NCI-H345 treated with DMSO at 0.1 percent for 48 hours (cell line): Measurements from ENCODE around the gene KCND3.

Experiments
- DNase-seq: peaks from one replicate; lab custom pipeline; 2025; ENCODE audit not compliant: unreplicated experiment; lab: John Stamatoyannopoulos, UW

The KCND3 gene

DNA sequence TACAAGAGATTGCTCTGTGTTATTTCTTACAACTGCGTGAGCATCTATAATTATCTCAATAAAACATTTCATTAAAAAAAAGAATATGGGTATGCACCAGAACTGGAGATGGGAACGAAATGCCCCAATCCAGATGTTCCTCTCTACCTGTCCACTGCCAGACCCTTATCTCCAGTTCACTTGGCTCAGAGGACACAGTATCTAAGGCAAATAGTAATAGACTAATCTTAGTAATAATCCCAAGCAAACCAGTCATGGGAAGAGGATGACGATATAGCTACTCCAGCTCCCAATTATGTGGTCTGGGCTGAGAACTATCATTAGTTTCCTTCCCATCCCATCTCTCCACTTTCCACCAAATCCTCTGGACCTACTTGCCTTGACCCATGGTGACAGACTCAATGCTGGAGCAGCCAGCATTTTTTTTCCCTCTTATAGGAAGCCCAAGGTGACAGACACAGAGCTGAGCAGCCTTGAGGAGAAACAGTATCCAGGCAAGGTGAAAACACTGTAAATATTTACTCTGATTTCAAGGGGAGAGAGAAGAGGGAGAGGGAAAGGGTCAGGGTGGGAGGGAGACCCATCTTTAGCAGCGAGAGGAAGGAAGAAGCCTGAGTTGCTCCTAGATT lies 205.1 kb downstream of the KCND3 start:
- DNase-seq, result no peak

DNA sequence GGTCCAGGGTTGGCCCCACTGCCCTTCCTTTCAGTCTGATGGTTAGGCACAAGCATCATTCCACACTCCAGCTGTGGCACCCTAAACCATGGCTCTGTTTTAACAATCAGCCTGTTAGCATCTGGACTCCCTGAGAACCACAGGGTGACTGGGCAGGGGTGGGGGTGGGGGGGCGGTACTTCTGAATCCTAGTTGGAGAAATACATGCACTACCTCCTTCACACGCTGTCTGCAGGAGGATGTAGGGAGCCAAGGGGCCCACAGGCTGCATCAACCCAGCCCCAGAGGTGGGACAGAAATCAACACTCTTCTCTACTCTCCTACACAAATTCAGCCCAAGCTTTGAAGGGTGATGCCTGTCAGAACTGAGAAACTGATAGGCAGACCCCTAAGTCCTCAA lies 209.9 kb downstream of the KCND3 start:
- DNase-seq, result no peak

DNA sequence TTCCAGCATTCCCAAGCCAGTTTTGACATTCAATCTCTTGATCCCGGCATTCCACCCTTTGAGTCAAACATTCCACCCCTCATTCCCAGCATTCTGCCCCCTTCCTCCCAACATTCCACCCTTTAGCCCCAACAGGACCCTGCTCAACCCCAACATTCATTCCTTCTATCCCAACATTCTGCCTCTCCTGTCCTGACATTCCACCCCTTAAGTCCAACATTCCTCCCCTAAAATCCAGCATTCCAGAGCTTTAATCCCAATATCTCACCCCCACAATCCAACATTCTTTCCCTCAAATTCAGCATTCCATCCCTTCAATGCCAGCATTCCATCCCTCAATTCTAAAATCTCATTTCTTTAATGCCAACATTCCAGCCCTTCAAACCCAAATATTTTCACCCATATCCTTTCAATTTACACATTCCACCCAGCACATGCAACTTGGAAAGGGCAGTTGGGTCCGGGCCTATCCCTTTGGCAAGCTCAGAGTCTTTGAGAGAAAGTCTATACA lies 210.9 kb downstream of the KCND3 start:
- DNase-seq, result no peak

DNA sequence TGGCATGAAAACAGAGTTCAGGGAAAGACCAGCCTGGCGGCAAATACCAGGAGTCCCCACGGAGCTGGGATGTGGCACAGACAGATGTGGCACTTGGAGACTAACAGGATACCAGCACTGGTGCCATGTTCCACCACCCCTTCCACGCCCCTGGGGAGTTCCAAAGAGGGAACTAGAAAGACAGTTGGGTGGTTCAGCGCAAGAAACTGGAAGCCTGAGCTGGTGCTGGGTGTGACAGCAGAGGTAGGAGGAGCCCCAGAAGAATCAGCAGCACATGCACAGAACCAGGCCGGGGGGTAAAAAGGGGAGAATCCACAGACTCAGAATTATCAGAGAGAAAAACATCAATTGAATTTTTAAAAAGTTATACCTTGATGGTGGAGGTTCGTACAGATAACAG lies 211.4 kb downstream of the KCND3 start:
- no peak for DNase-seq

DNA sequence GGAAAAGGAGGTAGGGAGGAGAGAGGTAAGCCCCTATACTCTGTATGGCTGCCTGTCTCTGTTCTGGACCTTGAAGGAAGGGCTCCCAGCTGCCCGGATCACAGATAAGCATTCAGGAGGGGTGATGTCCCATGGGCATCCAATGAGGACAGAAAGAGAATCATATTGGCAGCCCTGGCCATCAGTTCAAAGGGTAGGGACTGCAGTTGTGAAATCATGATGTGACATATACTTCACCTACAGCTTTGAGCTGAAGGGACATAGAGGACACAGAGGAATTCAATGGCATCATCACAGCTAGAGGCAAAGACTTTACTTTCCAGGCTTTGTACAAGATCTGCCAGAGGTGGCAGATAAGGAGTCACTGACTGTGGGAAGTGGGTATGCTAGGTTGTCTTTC lies 212.2 kb downstream of the KCND3 start:
- no peak for DNase-seq

DNA sequence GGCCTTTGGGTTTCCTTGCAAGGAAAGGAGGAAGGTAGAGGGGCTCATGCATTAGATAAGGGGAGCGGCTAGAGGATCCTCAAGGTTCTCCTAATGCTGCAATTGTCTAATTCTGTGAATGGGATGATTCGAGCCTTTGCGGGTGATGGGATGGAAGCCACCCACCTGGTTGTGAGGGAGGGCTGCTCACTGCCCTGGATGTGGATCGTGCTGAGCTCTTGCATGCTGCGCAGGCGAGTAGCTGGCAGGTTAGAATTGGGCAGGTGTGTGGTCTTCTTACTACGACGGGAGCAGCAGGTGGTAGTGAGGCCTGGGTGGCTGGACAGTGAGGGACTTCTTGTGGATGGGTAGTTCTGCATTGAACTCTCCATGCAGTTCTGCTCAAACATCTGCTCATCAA lies 212.6 kb downstream of the KCND3 start:
- no peak for DNase-seq

DNA sequence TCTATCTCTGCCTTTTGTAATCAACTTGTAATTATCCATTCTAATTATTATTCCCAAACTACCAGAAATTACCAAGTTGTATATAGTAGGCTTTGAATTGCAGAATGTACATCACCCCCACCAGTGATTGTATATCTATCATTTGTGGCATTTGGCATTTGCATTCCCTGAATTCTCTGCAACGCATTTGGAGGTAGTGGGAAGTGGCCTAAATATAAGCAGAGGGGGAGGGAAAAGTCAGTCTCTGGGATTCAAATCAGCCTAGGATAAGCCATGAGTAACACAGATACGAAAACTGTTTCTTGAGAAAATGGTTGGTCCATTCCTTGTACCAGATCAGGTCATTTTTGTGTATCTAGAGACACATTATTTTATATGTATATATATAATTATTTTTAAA lies 213.1 kb downstream of the KCND3 start:
- no peak for DNase-seq

DNA sequence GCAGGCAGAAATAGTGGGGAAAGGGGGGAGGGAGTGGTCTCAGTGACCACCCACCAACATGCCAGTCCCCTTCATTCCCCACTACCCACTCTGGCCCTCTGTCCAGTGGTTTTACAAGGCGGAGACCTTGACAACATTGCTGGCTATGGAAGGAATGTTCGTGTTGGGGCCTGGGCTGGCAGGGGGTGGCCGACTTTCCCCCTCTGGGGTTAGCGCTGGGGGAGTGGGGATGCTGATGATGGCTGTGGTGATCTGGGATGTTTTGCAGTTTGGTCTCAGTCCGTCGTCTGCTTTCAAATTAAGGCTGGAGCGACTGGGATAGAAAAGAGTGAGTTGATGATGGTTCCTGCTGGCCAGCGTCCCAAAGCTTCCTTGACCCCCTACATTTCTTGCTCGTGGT lies 213.5 kb downstream of the KCND3 start:
- DNase-seq, result no peak

DNA sequence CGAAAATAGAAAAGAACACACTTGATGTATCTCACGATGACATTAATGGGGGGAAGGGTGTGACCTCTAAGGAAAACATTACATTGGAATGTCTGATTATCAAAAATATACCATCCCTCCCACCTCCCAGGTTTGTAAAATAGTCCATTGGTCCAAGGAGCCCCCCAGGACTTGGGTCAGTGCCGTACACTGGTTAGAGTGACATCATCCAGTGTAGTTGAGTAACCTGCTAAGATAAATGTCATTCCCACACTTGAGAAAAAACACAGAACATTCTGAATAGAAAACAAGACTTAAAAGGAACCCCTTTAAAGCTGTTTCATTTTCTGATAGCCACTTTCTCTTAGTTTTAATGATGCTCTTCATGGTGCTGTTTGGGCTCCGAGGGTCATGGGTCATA lies 218.6 kb downstream of the KCND3 start:
- no peak for DNase-seq

DNA sequence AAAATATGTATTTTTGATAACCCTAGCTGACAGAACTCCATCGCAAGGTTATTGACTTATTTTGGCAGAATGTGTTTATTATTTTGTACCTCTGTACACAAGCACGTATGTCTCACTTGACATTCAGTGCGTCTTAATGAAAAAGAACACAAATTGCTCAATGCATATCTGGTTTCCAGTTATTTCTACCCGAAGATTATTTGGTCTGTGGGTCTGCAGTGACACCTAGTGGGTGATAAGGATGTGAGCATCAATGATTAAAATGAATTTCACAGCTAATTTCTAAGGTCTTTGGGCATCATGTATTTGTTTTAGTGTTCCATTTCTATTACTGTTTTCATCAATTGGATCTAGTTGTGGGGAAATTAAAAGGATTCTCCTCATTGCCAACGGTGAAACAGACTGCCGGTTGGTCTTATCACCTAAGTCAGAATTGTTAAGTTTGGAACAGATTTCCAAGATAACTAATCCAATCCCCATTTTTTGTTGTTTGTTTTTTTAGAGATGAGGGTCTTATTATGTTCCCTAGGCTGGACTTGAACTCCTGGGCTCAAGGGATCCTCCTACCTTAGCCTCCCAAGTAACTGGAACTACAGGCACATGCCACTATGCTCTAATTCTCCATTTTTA lies 219.8 kb downstream of the KCND3 start:
- peak; percentile 35 for DNase-seq

DNA sequence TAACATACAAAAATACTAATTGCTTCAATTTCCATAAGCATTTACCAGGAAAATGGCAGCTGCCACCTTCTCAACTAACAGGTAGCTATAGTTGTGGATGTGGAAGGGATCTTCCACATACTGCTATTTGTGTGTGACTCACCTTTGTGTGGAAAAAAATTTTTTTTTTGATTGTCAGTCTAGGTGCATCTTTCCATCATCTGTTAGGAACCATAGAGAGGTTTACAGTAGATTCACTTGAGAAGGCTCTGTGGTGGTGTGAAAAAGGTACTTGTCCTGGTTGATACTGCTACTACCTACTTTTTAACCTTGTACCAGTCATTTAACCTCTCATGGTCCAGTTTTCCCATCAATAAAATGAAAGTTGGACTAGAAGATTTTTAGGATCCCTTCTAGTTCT lies 220.8 kb downstream of the KCND3 start:
- no peak for DNase-seq

DNA sequence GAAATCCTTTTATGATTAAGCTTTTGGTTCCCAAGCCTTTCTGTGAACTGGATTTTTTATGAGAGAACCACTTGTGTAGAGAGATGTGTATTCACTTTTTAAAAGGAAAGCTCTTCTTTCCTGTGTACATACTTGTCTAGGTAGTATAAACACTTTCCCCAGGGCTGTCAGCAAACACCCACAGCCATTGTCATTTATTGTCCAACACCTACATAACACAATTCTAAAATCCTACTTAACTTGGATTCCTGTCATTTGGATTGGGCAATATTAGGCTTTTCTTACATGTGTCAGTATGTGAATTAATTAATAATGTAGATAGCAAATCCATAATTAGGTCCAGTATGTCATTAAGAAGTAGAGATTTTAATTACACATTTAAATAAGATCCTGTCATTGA lies 221.4 kb downstream of the KCND3 start:
- DNase-seq, result no peak

DNA sequence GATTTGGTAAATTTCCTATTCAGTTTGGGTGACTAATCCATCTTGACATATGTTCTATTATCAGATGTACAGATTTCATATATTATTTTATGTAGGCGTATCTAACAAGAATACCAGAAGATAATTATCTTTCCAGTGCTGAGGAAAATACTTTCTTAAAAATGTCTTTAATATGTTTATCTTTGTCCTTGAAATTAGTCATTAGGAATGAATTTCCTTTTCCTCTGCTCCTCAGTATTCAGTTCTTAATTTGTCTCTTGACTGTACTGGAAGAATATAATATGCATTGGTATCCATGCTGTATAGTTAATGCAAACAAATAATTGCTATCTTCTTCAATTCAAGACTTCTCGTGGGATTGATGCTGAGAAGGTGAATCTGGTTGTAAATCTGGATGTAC lies 227.1 kb downstream of the KCND3 start:
- no peak for DNase-seq

DNA sequence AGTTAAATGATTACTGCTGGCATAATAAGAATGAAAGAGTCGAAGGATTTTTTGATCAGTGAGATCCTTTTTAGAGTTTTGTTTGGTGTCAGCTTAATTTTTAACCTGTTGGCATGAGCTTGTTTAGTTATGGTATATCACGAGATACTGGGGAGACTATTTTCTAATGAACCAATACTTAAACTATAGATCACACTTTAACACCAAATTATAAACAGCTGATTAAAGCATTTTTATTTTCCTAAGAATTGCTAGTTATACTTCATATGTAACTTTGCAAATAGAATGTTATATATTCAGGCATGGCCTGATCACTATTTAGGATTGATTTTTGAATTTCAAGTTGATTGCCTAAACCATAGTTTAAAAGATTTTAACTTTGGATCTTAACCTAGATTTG lies 227.8 kb downstream of the KCND3 start:
- DNase-seq, result no peak

DNA sequence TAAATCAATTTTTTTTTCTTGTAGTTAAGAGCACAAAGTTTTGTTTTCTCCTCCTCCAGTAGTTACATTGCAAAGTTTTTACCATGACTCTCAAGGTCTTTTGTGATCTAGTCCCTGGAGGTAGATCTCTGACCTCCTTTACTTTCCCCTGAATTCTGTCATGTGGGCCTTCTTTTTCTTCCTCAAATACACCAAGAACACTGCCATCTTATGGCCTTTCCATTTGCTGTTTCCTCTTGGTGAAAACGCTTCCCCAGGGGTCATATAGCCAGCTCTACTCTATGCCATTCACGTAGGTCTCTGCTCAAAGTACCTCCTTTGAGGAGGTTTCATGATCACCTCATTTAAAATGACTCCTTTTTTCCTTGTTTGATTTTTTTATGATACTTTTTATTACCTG lies 231.1 kb downstream of the KCND3 start:
- DNase-seq, result no peak

DNA sequence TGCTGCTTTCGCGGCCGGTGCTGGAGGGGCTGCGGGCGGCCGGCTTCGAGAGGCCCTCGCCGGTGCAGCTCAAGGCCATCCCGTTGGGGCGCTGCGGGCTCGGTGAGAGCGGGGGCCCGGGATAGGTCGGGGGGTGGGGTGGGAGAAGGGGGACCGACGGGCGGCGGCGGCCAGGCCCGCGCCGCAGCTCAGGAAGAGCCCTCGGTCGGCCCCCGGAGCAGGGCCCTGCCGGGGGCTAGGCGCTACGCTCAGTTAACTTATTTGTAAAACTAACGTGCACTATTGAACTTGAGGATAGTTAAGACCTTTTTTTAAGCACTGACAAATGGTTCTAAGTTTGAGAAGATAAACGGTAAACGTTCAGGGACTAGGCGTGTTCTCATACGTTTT lies 233.3 kb downstream of the KCND3 start:
- no peak for DNase-seq

DNA sequence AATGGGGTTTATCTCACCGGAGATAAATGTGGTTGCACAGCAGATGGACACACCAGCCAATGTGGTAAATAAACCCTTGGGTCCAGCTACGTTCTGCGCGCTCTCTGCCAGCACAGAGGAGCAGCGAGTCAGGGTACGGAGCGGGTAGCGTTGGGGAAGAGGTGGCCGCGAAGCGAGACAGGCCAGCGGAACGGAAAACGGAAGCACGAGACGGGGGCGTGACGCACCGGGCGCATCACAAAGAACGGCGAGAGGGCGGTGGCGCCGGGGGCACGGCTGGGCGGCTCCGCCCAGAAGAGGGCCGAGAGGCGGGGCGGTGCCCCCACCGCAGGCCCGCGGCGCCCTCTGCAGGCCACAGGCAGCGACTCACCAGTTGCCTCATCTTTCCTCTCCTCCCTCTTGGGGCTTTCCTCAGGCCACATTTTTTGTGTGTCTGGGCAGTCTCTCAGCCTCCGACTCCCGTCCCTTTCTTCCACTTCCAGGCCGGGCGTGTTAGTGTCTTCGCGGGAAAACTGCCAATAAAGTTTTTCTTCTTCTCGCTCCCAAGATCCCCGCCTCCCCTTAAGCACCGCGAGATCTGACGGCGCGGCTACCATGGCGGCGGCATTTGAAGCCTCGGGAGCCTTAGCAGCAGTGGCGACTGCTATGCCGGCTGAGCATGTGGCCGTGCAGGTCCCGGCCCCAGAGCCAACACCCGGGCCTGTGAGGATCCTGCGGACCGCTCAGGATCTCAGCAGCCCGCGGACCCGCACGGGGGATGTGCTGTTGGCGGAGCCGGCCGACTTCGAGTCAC lies 233.9 kb downstream of the KCND3 start, which contains the start of gene DDX20:
TSS of gene DDX20 (plus strand) at position 571 of the 793 bp plus-strand sequence. CDS start at position 595, 24 bp downstream.
- DNase-seq, result peak; percentile 99

DNA sequence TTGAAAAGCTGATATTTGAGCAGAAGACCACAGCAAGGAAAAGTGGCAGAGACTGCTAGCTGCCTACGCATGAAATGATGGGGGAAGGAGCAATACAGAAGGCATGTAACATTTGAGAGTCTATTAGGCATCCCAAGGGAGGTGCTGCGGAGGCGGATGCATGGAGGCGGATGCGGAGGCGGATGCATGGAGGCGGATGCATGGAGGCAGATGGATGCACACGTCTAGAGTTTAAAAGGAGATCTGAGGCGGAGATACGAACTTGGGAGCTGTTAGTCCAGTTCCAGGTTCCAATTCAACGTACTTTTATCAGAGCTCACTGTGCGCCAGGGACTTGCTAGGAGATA lies 234.5 kb downstream of the KCND3 start:
- DNase-seq, result peak; percentile 42

DNA sequence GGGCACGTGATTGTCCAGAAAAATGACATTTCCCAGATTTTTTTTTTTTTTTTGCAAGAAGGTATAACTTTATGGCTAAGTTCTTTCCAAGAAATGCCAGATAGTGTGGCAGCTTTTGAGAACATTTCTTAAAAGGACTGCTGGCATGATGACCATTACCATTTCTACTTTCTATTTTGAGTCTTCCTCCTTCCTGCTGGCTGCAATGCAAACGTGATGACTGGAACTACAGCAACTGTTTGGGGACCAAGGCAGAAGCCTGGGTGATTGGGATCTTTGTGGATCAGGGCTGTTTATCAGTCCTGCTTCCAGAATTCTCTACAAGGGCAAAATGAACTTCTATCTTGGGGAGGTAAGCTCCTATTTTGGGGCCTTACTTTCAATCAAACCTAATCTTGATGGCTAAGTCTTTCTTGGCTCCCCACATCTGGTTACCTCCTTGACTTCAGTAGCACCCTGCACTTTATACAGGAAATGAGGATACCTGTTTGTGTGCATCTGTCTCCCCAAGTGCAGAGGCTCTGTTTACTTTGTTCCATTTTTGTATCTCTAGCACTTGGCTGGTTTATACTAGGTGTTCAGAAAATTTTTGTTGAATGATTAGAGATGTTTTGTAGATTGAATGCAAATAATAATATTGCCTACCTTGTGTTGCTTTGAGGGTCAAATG lies 237.4 kb downstream of the KCND3 start:
- DNase-seq, result no peak

DNA sequence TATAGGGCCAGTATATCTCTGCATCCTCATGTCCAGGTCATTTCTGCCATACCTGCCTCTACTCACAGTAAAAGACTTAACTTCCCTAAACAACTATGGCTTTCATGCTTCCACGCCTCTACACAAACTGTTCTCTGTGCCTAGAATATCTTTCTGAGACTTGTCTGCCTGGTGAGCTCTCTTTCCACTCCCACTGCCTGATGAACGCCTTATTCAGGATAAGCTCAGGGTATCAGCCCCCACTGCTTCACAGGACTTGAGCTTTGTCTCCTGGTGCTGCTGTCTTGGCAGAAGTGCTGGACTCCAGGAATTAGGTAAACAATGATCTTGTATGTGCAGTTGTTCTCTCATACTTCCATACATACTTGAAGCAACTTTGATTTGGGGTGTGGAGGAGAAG lies 238.6 kb downstream of the KCND3 start:
- no peak for DNase-seq

DNA sequence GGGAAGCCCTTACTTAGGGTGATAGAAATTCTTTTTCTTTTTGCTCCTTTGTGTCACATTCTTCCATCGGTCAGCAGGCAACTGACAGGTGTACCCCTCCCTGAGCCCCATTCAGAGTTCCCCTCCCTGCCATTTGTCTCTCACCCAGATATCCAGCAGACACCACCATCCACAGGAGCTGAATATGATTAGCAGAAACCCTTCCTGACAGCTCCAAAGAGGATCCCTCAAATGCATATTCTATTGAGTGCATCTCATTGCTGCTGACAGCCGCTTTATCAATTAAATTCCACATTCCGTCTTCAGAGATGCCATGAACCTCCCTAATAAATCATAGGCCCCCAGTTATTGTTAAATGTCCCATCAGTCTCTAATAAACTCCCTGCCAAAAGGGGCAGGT lies 239.8 kb downstream of the KCND3 start:
- no peak for DNase-seq

DNA sequence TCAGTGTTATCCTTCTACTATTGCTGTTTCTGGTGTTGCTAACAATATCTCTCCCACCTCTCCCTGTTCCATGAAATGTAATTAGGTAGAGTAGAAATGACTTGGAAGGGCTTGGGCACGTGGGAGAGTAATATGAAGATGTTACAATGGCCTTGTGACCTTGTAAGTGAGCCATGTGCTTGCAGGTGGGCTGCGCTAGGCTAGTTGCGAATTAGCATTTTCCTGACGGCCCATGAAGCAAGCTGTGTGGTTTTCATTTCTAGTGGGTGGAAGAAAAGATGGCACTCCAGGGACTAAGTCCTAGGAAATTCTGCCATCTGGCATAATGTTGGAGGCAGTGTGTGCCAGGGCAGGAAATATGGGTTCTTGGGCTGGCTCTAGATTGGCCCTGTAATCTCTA lies 241.5 kb downstream of the KCND3 start:
- no peak for DNase-seq
